ENCODE data around the gene PTCH2.
"Not testable (repeated sequence)": the region's sequence is repeated elsewhere in the genome, so short reads cannot be mapped to it uniquely, and the experiment has no call there.

PTCH2 gene

GRCh38 chr1:44839576-44839975 lies 3.5 kb downstream of the PTCH2 start:
- no peak for DNase-seq

GRCh38 chr1:44838294-44838693 lies 4.8 kb downstream of the PTCH2 start:
- DNase-seq = not testable (repeated sequence)

GRCh38 chr1:44835738-44836675 lies 7.0 kb downstream of the PTCH2 start:
- peak; percentile 37 for DNase-seq

GRCh38 chr1:44834328-44834727 lies 8.7 kb downstream of the PTCH2 start:
- no peak for DNase-seq

GRCh38 chr1:44832056-44832705 lies 10.9 kb downstream of the PTCH2 start:
- no peak for DNase-seq

GRCh38 chr1:44831516-44831915 lies 11.5 kb downstream of the PTCH2 start:
- peak; percentile 37 for DNase-seq

- DNase-seq = no peak
Observed at GRCh38 chr1:44830900-44831304, 12.2 kb downstream of the PTCH2 start.

GRCh38 chr1:44829506-44830384 lies 13.3 kb downstream of the PTCH2 start:
- no peak for DNase-seq

- no peak for DNase-seq
Observed at GRCh38 chr1:44828841-44829440, 14.1 kb downstream of the PTCH2 start.

GRCh38 chr1:44828003-44828651 lies 14.9 kb downstream of the PTCH2 start:
- no peak for DNase-seq

GRCh38 chr1:44827197-44828002 lies 15.7 kb downstream of the PTCH2 start:
- no peak for DNase-seq

- no peak for DNase-seq
Observed at GRCh38 chr1:44826375-44827196, 16.5 kb downstream of the PTCH2 start.

- not testable (repeated sequence) for DNase-seq
Observed at GRCh38 chr1:44824392-44824791, 18.7 kb downstream of the PTCH2 start.

- no peak for DNase-seq
Observed at GRCh38 chr1:44822981-44823451, 20.0 kb downstream of the PTCH2 start.

GRCh38 chr1:44822131-44822701 lies 20.8 kb downstream of the PTCH2 start:
- DNase-seq = no peak

GRCh38 chr1:44821240-44821715 lies 21.8 kb downstream of the PTCH2 start:
- DNase-seq = no peak

GRCh38 chr1:44820328-44821239 lies 22.5 kb downstream of the PTCH2 start:
- DNase-seq = no peak

GRCh38 chr1:44819608-44820327 lies 23.3 kb downstream of the PTCH2 start:
- no peak for DNase-seq
